Measurements from ENCODE around the gene AKR7A2. TPM values are rescaled to one million over a fixed set of nuclear protein-coding genes. Genes with fewer than 3 reads are reported as not detected.

The AKR7A2 gene
- total and polyA plus RNA-seq, 10 of the 15 experiments (the other 5 are each of a cell fraction or from before 2014, with no cell fraction given), result 1.3 to 114 (median 48.0) TPM

DNA sequence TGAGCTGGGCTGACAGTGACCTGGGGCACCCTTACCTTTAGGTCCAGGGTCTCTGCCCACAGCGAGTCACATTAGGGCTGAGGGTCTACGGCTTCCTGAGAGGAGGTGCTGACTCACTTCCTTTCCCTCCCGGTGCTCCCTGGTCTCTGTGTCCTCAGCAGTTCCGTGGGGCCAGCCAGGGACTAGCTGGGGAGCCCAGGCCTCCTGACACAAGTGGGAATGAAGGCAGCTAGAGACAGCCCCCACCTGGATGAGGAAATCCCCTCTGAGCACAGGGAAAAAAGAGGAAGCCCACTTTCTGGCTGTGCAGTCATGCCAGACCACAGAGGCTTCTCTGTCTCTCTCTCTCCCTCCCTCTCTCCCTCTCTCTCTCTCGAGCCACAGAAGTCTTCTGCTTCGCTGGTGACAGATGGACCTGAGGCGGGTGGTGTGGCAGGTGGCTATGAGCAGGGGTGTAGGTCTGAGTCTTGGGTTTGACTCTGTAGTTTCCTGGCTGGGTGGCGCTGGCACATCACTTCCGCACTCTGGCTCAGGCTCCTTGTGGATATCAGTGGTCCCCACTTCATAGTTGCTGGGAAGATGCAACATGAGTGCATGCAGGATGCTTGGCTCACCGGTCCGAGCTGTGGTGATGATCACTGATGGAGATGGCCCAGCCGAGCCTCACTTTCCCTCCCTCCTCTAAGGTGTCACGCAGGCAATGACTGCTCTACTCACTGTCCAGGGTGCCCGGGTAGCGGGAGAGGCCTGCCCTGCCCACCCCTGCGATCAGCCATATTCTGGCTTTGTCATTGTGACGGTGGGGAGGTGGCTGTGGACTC lies 3.6 kb upstream of the AKR7A2 start (continued):
- TF ChIP-seq, protein P1, sequence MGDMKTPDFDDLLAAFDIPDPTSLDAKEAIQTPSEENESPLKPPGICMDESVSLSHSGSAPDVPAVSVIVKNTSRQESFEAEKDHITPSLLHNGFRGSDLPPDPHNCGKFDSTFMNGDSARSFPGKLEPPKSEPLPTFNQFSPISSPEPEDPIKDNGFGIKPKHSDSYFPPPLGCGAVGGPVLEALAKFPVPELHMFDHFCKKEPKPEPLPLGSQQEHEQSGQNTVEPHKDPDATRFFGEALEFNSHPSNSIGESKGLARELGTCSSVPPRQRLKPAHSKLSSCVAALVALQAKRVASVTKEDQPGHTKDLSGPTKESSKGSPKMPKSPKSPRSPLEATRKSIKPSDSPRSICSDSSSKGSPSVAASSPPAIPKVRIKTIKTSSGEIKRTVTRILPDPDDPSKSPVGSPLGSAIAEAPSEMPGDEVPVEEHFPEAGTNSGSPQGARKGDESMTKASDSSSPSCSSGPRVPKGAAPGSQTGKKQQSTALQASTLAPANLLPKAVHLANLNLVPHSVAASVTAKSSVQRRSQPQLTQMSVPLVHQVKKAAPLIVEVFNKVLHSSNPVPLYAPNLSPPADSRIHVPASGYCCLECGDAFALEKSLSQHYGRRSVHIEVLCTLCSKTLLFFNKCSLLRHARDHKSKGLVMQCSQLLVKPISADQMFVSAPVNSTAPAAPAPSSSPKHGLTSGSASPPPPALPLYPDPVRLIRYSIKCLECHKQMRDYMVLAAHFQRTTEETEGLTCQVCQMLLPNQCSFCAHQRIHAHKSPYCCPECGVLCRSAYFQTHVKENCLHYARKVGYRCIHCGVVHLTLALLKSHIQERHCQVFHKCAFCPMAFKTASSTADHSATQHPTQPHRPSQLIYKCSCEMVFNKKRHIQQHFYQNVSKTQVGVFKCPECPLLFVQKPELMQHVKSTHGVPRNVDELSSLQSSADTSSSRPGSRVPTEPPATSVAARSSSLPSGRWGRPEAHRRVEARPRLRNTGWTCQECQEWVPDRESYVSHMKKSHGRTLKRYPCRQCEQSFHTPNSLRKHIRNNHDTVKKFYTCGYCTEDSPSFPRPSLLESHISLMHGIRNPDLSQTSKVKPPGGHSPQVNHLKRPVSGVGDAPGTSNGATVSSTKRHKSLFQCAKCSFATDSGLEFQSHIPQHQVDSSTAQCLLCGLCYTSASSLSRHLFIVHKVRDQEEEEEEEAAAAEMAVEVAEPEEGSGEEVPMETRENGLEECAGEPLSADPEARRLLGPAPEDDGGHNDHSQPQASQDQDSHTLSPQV (IDR thresholded peaks at IDR 0.05), result no peak
- TF ChIP-seq SMAD1 (IDR thresholded peaks at IDR 0.05; ENCODE audit: low read depth, partially characterized antibody) (no peak), MLLT1 (IDR thresholded peaks at IDR 0.05) (0 out of 2 replicates have a peak, but pooled peaks have one; percentile 21), NR2C1 (IDR thresholded peaks at IDR 0.05) (no peak), SIX5 (IDR thresholded peaks at IDR 0.05; ENCODE audit: low read depth, low read length, severe bottlenecking) (no peak), MXI1 (IDR thresholded peaks at IDR 0.05; ENCODE audit: low read depth, low read length) (no peak), MTA3 (IDR thresholded peaks at IDR 0.05; ENCODE audit: borderline replicate concordance, low read length) (peak; percentile 90; the same call in 1 of the 2 replicates), MYC (IDR thresholded peaks at IDR 0.05; ENCODE audit: insufficient read depth, insufficient read length, insufficient replicate concordance, low read length, severe bottlenecking) (no peak), CREM (IDR thresholded peaks at IDR 0.05; ENCODE audit: low read depth) (peak; percentile 63; the same call in 1 of the 2 replicates), PAX5 (IDR thresholded peaks at IDR 0.05; ENCODE audit: borderline replicate concordance, low read depth, low read length) (peak; percentile 98), TCF3 (IDR thresholded peaks at IDR 0.05; ENCODE audit: borderline replicate concordance, insufficient read depth, low read depth, low read length) (peak; percentile 93), IKZF1 (conservative IDR thresholded peaks at IDR 0.05) (peak; percentile 97), POLR2AphosphoS2 (IDR thresholded peaks at IDR 0.05; ENCODE audit: low read depth, low read length) (no peak), PAX8 (IDR thresholded peaks at IDR 0.05) (no peak)
- TF ChIP-seq, protein P2, sequence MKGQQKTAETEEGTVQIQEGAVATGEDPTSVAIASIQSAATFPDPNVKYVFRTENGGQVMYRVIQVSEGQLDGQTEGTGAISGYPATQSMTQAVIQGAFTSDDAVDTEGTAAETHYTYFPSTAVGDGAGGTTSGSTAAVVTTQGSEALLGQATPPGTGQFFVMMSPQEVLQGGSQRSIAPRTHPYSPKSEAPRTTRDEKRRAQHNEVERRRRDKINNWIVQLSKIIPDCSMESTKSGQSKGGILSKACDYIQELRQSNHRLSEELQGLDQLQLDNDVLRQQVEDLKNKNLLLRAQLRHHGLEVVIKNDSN (IDR thresholded peaks at IDR 0.05; ENCODE audit: borderline replicate concordance, extremely low read length, insufficient read depth, low read depth, low read length), result no peak
- TF ChIP-seq, protein P3, sequence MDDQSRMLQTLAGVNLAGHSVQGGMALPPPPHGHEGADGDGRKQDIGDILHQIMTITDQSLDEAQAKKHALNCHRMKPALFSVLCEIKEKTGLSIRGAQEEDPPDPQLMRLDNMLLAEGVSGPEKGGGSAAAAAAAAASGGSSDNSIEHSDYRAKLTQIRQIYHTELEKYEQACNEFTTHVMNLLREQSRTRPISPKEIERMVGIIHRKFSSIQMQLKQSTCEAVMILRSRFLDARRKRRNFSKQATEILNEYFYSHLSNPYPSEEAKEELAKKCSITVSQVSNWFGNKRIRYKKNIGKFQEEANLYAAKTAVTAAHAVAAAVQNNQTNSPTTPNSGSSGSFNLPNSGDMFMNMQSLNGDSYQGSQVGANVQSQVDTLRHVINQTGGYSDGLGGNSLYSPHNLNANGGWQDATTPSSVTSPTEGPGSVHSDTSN (IDR thresholded peaks at IDR 0.05; ENCODE audit: insufficient replicate concordance, low read depth, low read length), result peak; percentile 58
- TF ChIP-seq, protein P4, sequence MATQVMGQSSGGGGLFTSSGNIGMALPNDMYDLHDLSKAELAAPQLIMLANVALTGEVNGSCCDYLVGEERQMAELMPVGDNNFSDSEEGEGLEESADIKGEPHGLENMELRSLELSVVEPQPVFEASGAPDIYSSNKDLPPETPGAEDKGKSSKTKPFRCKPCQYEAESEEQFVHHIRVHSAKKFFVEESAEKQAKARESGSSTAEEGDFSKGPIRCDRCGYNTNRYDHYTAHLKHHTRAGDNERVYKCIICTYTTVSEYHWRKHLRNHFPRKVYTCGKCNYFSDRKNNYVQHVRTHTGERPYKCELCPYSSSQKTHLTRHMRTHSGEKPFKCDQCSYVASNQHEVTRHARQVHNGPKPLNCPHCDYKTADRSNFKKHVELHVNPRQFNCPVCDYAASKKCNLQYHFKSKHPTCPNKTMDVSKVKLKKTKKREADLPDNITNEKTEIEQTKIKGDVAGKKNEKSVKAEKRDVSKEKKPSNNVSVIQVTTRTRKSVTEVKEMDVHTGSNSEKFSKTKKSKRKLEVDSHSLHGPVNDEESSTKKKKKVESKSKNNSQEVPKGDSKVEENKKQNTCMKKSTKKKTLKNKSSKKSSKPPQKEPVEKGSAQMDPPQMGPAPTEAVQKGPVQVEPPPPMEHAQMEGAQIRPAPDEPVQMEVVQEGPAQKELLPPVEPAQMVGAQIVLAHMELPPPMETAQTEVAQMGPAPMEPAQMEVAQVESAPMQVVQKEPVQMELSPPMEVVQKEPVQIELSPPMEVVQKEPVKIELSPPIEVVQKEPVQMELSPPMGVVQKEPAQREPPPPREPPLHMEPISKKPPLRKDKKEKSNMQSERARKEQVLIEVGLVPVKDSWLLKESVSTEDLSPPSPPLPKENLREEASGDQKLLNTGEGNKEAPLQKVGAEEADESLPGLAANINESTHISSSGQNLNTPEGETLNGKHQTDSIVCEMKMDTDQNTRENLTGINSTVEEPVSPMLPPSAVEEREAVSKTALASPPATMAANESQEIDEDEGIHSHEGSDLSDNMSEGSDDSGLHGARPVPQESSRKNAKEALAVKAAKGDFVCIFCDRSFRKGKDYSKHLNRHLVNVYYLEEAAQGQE (IDR thresholded peaks at IDR 0.05; ENCODE audit: low read depth, low read length), result no peak
